ENCODE data around the gene NR2F1. TPM values are rescaled to one million over a fixed set of nuclear protein-coding genes. Genes with fewer than 3 reads are reported as not detected.

The NR2F1 gene
- total RNA-seq, 2 donors from 2014 or later: 1.1 to 3.4 TPM

- ATAC-seq (ENCODE audit: insufficient number of reproducible peaks, low FRiP score, low read depth) (no peak), DNase-seq (ENCODE audit: low spot score) (no peak)
- Histone ChIP-seq H3K9me3 (no peaks in the 10 kb centered on the region), H3K4me3 (peak overlapping the region; percentile 74), H3K27ac (no peak overlapping the region), H3K4me1 (ENCODE audit: control insufficient read depth in 1 of 2, low read depth in 2 of 2) (peaks cover 28 to 47% of the 10 kb centered on the region in 2 donors), H3K27me3 (replicated peaks; ENCODE audit: insufficient read depth) (peaks cover 16% of the 10 kb centered on the region), H3K36me3 (no peaks in the 10 kb centered on the region)
- no peak for TF ChIP-seq CTCF (IDR thresholded peaks at IDR 0.05)
These were observed 960 bp downstream of the NR2F1 start for GRCh38 chr5:93583768-93584595.

- no peak for TF ChIP-seq CTCF (IDR thresholded peaks at IDR 0.05)
- no peak overlapping the region for H3K27ac ChIP-seq
- DNase-seq (ENCODE audit: low spot score) (no peak), ATAC-seq (ENCODE audit: insufficient number of reproducible peaks, low FRiP score, low read depth) (no peak)
- peak overlapping the region; percentile 74 for H3K4me3 ChIP-seq
- peaks cover 22 to 41% of the 10 kb centered on the region in 2 donors for H3K4me1 ChIP-seq (ENCODE audit: control insufficient read depth in 1 of 2, low read depth in 2 of 2)
- H3K36me3 ChIP-seq: no peaks in the 10 kb centered on the region
- peaks cover 16% of the 10 kb centered on the region for H3K27me3 ChIP-seq (replicated peaks; ENCODE audit: insufficient read depth)
- no peaks in the 10 kb centered on the region for H3K9me3 ChIP-seq
These were observed 1.6 kb downstream of the NR2F1 start for GRCh38 chr5:93584596-93585040.

- no peak for TF ChIP-seq CTCF (IDR thresholded peaks at IDR 0.05)
- Histone ChIP-seq H3K27ac (no peak overlapping the region), H3K36me3 (no peaks in the 10 kb centered on the region), H3K4me3 (peak overlapping the region; percentile 74), H3K27me3 (replicated peaks; ENCODE audit: insufficient read depth) (peaks cover 16% of the 10 kb centered on the region), H3K9me3 (no peaks in the 10 kb centered on the region), H3K4me1 (ENCODE audit: control insufficient read depth in 1 of 2, low read depth in 2 of 2) (peaks cover 18 to 35% of the 10 kb centered on the region in 2 donors)
- DNase-seq (ENCODE audit: low spot score) (no peak), ATAC-seq (ENCODE audit: insufficient number of reproducible peaks, low FRiP score, low read depth) (no peak)
These were observed 2.2 kb downstream of the NR2F1 start for GRCh38 chr5:93585041-93585766.

GRCh38 chr5:93585767-93586385 lies 2.9 kb downstream of the NR2F1 start:
- Histone ChIP-seq H3K4me1 (ENCODE audit: control insufficient read depth in 1 of 2, low read depth in 2 of 2) (peaks cover 14 to 28% of the 10 kb centered on the region in 2 donors), H3K9me3 (no peaks in the 10 kb centered on the region), H3K4me3 (peak overlapping the region; percentile 74), H3K36me3 (no peaks in the 10 kb centered on the region), H3K27me3 (replicated peaks; ENCODE audit: insufficient read depth) (peaks cover 16% of the 10 kb centered on the region), H3K27ac (no peak overlapping the region)
- no peak for DNase-seq (ENCODE audit: low spot score)
- TF ChIP-seq CTCF (IDR thresholded peaks at IDR 0.05): no peak
- no peak for ATAC-seq (ENCODE audit: insufficient number of reproducible peaks, low FRiP score, low read depth)
